NT2/D1 (cell line): ENCODE measurements around the gene STX7.

ENCODE experiments used
- SUZ12 ChIP-seq: IDR thresholded peaks from 2 replicates; pipeline ENCODE4 v1.6.1; 2011; ENCODE audit not compliant: insufficient read length, insufficient read depth; ENCODE audit errors: extremely low read depth
- ZNF274 ChIP-seq: IDR thresholded peaks from 2 replicates; pipeline ENCODE4 v1.6.1; 2011; ENCODE audit warnings: mild to moderate bottlenecking, low read depth, low read length

DNA sequence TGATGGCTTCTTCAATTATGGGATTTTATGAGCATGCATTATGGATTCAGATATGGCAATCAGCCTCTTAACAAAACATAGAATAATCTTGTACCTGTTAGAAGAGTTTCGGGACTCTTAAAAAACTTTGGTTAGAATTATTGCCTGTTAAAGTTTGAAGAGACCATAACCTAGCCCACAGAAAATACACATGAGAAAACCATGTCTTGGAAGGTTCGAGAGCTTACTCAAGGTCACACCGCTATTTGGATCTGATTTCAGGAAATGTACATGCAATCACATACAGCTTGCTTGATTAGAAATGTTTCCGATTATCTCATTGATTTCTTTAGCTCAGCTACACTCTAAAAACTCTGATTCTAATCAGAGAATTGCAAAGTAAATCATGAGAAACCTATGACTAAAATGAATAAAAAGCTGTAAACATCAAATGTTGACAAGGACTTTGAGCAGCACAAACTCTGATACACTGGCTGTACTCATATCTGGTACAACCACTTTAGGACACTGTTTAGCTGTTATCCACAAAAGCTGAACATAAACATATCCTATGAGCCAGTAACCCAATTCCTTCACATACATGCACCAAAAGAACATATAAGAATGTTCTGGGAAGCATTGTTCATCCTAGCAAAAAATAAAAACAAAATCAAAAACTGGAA is 16.3 kb downstream of the STX7 start:
- TF ChIP-seq SUZ12 (no peak), ZNF274 (no peak)
